K562 (cell line): Measurements from ENCODE around the gene ZP1.

ENCODE experiments used
- CREB1 ChIP-seq, 2 experiments: sonication (generic) in 1 of 2; formaldehyde crosslinking in 1 of 2; IDR thresholded peaks; 2 replicates each; pipeline versions ENCODE4 v1.6.1 to v1.8.0; 2012 to 2022; ENCODE audit warnings: inconsistent platforms in 1 of 2, mild to moderate bottlenecking in 1 of 2, missing genetic modification reagents in 1 of 2, moderate library complexity in 1 of 2
- NFYB ChIP-seq: IDR thresholded peaks from 2 replicates; pipeline ENCODE4 v1.6.1; 2011; ENCODE audit warnings: mild to moderate bottlenecking, moderate library complexity; ENCODE audit not compliant: insufficient read length; ENCODE audit errors: extremely low read depth
- TF ChIP-seq, protein P1 (sequence below), 3 experiments: IDR thresholded peaks in 2 of 3; conservative IDR thresholded peaks in 1 of 3; 2 replicates each; pipeline ENCODE4 v1.5.1; 2011 to 2012; ENCODE audit warnings: low read length in 3 of 3, mild to moderate bottlenecking in 3 of 3, control low read depth in 2 of 3, improper control_type of control experiment in 1 of 3, inconsistent platforms in 1 of 3, low read depth in 1 of 3, mixed read lengths in 1 of 3, moderate library complexity in 1 of 3; ENCODE audit not compliant: insufficient read depth in 2 of 3

DNA sequence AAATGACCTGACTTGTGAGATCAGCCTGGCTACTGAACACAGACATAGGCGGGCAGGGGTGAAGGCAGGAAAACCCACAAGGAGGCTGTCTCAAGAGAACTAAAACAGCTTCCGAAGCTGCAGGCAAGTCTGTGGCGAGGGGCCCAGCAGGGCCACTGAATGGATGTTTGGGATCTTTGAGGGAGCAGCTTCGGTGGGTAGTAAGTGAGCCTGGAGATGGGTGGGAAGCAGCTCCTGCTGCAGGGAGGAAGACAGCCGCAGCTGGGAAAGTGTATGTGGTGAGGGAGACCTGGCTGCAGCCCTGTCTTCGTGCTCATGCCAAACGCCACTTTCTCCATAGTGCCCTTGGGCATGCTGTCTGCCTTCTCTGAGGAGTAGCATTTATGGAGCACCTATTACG lies 22.0 kb upstream of the ZP1 start:
- TF ChIP-seq NFYB: no peak
- no peak for TF ChIP-seq CREB1 (IDR thresholded peaks at IDR 0.05)
- no peak for TF ChIP-seq CREB1 (CRISPR knock-in tag; IDR thresholded peaks at IDR 0.05)
- TF ChIP-seq, protein P1, sequence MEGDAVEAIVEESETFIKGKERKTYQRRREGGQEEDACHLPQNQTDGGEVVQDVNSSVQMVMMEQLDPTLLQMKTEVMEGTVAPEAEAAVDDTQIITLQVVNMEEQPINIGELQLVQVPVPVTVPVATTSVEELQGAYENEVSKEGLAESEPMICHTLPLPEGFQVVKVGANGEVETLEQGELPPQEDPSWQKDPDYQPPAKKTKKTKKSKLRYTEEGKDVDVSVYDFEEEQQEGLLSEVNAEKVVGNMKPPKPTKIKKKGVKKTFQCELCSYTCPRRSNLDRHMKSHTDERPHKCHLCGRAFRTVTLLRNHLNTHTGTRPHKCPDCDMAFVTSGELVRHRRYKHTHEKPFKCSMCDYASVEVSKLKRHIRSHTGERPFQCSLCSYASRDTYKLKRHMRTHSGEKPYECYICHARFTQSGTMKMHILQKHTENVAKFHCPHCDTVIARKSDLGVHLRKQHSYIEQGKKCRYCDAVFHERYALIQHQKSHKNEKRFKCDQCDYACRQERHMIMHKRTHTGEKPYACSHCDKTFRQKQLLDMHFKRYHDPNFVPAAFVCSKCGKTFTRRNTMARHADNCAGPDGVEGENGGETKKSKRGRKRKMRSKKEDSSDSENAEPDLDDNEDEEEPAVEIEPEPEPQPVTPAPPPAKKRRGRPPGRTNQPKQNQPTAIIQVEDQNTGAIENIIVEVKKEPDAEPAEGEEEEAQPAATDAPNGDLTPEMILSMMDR (IDR thresholded peaks at IDR 0.05 in 2 of 3, conservative IDR thresholded peaks at IDR 0.05 in 1 of 3; ENCODE audit: insufficient read depth in 2 of 3, low read depth in 1 of 3, low read length in 3 of 3): no peak
